ENCODE data around the gene GPR27. TPM values are rescaled to one million over a fixed set of nuclear protein-coding genes. Genes with fewer than 3 reads are reported as not detected.

GPR27 gene
- total and polyA plus RNA-seq, 2 of the 8 experiments (the other 6 are each of a cell fraction or from before 2014, with no cell fraction given) = 11.3 to 12.5 TPM

GRCh38 chr3:71718072-71718471 lies 35.6 kb upstream of the GPR27 start:
- Histone ChIP-seq H2AK5ac (ENCODE audit: low read depth, low read length) (no peak overlapping the region), H3K4me1 (replicated peaks in 1 of 4; ENCODE audit: control insufficient read depth in 3 of 4, insufficient read depth in 4 of 4, low read length in 3 of 4) (no peaks in the 10 kb centered on the region), H2AFZ (ENCODE audit: low read length) (no peak overlapping the region), H3K9me3 (ENCODE audit: insufficient read depth in 2 of 2, low read depth in 1 of 2, low read length in 1 of 2) (no peaks in the 10 kb centered on the region), H3K4me2 (ENCODE audit: insufficient read depth in 1 of 2, low read depth in 2 of 2, low read length in 2 of 2) (no peak overlapping the region), H3K4me3 (ENCODE audit: extremely low read depth in 1 of 4, insufficient read depth in 2 of 4, low read depth in 3 of 4, low read length in 4 of 4) (no peak overlapping the region), H2BK12ac (ENCODE audit: low read depth, low read length) (no peak overlapping the region), H2BK15ac (ENCODE audit: low read length) (no peak overlapping the region), H2BK120ac (replicated peaks; ENCODE audit: low read depth, low read length) (no peak overlapping the region), H3K9ac (replicated peaks in 1 of 4; ENCODE audit: extremely low read depth in 1 of 4, low read depth in 3 of 4, low read length in 3 of 4) (no peak overlapping the region), H3K79me2 (ENCODE audit: control insufficient read depth in 1 of 2, insufficient read depth in 2 of 2, low read length in 2 of 2) (0 out of 4 replicates have a peak, but pooled peaks cover 0 to 3% of the 10 kb centered on the region in 2 experiments), H3K18ac (ENCODE audit: extremely low read depth, low read length) (no peak overlapping the region), H3K23ac (ENCODE audit: insufficient read length) (no peak overlapping the region), H3K14ac (ENCODE audit: insufficient read length) (no peak overlapping the region), H3K36me3 (ENCODE audit: control insufficient read depth in 2 of 4, insufficient read depth in 4 of 4, low read length in 3 of 4) (no peaks in the 10 kb centered on the region), H4K8ac (ENCODE audit: extremely low read depth, insufficient read depth, low read length) (no peak overlapping the region), H3K56ac (replicated peaks; ENCODE audit: insufficient read length, low read depth, low read length) (no peak overlapping the region), H3K23me2 (ENCODE audit: low read depth, low read length) (no peaks in the 10 kb centered on the region; the same call in 1 of the 2 replicates), H4K20me1 (replicated peaks in 1 of 2; ENCODE audit: control insufficient read depth in 1 of 2, insufficient read depth in 2 of 2, low read length in 2 of 2) (no peaks in the 10 kb centered on the region), H3K27me3 (replicated peaks in 1 of 4; ENCODE audit: control insufficient read depth in 3 of 4, extremely low read depth in 1 of 4, insufficient read depth in 3 of 4, low read length in 3 of 4) (peaks cover 0 to 3% (median 2%) of the 10 kb centered on the region in 4 experiments; a peak in 3 of 7 replicates), H3K4ac (replicated peaks; ENCODE audit: insufficient read length, low read depth, low read length) (no peak overlapping the region), H2BK5ac (ENCODE audit: low read depth, low read length) (no peak overlapping the region), H3K27ac (ENCODE audit: low read depth, low read length) (no peak overlapping the region), H3K79me1 (ENCODE audit: low read depth, low read length) (no peaks in the 10 kb centered on the region), H4K91ac (replicated peaks; ENCODE audit: insufficient read length, low read length) (no peak overlapping the region), H4K5ac (ENCODE audit: insufficient read length, low read depth, low read length) (no peak overlapping the region), H2BK20ac (ENCODE audit: low read length) (no peak overlapping the region)
- DNase-seq (ENCODE audit: low read depth in 1 of 2, low spot score in 2 of 2) (no peak), FAIRE-seq (no peak)
- 95% methylated on average over 4 of the region's 4 CpGs; no CpG with 5 or more reads in 1 of the 2 experiments for WGBS, 2 experiments (ENCODE audit: extremely low coverage in 1 of 2, insufficient coverage in 1 of 2, insufficient read length in 1 of 2, insufficient replicate concordance in 2 of 2, low coverage in 1 of 2, low lambda C conversion rate in 2 of 2, missing lambda C conversion rate in 1 of 2)
- TF ChIP-seq SRF (IDR thresholded peaks at IDR 0.05; ENCODE audit: low read depth, low read length) (no peak), SP4 (IDR thresholded peaks at IDR 0.05; ENCODE audit: low read length) (no peak)
- ChIA-PET POLR2A (ENCODE audit: partially characterized antibody) (no interaction called here), CTCF (ENCODE audit: partially characterized antibody) (interaction anchor here (1.8 to 1.9 kb wide), 2 partner anchors 157 to 163 kb away, joined by 4 to 6 read pairs; no protein-coding TSS in a partner anchor)

All from H1 (cell line).